Measurements from ENCODE around the gene DFFA. TPM values are rescaled to one million over a fixed set of nuclear protein-coding genes. Genes with fewer than 3 reads are reported as not detected.

The DFFA gene, protein sequence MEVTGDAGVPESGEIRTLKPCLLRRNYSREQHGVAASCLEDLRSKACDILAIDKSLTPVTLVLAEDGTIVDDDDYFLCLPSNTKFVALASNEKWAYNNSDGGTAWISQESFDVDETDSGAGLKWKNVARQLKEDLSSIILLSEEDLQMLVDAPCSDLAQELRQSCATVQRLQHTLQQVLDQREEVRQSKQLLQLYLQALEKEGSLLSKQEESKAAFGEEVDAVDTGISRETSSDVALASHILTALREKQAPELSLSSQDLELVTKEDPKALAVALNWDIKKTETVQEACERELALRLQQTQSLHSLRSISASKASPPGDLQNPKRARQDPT
- 42.8 and 43.1 TPM in 2 replicates for total RNA-seq

DNA sequence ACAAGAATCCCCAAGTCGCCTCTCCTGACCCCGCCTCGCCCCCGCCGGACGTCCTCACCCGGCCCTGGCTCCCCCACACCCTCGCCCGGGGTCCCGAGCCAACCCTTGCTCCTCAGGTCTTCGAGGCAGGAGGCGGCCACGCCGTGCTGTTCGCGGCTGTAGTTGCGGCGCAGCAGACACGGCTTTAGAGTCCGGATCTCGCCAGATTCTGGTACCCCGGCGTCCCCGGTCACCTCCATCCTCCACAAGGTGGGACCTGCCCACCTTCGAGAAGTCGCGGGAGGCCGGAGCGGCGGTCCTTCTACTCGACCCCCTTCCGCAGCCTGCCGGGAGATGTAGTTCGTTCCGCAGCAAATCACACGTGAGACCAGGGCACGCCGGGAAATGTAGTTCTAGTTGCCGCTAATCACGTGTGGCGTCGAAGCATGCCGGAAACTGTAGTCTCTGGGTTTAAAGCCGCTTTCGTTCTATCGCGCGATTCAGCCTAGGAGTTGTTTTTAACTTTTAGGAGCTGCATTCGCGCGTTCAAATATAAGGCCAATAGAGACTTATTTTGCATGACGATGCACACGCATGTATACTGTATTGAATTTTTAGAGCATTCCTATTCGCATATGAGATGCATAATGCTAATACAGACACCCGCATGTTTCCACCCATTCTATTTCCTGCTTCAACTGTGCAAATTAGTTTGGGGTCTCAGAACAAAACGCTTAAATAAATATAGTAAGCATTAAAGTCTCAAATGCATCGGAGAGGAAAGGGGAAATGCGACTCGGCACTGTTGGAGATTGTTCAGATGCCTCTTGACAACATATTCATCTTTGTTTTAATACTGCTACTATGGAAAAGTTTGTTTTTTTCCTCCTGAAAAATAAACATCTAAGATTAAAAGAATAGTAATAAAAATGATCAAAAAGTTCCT is at the start of gene DFFA:
Gene DFFA, minus strand, starts transcription at position 310 of the 925 bp plus-strand sequence. Its CDS starts 71 bp downstream, at position 239.

DNA sequence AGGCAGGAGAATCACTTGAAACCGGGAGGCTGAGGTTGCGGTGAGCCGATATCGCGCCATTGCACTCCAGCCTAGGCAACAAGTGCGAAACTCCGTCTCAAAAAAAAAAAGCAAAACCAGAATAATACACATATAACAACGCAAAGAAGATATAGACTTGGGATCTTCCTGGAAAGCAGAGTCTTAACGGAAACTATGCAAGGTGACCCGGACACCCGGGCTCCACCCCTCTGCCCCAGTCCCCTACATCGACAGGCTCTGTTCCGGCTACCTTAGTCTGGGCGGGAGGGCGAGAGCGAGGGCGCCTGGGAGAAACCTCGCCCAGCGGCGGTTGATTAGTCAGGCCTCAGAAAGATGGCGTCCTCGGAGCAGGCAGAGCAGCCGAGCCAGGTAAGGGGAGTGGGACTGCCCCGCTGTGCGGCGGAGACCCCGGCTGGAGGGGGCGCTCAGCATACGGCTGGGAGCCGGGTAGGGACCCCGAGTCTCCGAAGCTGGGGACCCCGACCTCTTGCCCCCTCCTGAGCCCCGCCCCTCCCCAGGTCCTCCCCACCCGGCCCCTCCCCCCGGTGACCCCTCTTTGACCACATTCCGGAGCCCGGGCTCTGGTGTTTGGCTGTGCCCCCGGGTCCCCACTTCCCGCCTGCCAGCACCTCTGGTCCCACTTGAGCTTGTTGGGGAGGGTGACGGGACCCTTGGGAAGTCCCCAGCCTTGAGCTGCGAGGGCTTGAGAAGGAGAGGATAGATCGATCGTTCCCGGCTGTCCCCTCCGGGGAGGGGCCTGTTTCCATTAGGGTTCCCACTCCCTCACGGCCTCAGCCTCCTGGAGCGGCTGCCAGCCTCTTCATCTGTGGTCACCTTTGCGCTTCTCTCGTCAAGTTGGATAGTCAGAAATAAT is 2.5 kb upstream of the DFFA start, which contains the start of gene PEX14:
Gene PEX14, plus strand, starts transcription at position 338 of the 895 bp plus-strand sequence. Its CDS starts 17 bp downstream, at position 355.

GRCh38 chr1:10449751-10450150 is 22.6 kb downstream of the DFFA start, which contains the start of gene CORT:
TSS of gene CORT (plus strand) at chr1:10450031. CDS start at chr1:10450224, 193 bp downstream.

DNA sequence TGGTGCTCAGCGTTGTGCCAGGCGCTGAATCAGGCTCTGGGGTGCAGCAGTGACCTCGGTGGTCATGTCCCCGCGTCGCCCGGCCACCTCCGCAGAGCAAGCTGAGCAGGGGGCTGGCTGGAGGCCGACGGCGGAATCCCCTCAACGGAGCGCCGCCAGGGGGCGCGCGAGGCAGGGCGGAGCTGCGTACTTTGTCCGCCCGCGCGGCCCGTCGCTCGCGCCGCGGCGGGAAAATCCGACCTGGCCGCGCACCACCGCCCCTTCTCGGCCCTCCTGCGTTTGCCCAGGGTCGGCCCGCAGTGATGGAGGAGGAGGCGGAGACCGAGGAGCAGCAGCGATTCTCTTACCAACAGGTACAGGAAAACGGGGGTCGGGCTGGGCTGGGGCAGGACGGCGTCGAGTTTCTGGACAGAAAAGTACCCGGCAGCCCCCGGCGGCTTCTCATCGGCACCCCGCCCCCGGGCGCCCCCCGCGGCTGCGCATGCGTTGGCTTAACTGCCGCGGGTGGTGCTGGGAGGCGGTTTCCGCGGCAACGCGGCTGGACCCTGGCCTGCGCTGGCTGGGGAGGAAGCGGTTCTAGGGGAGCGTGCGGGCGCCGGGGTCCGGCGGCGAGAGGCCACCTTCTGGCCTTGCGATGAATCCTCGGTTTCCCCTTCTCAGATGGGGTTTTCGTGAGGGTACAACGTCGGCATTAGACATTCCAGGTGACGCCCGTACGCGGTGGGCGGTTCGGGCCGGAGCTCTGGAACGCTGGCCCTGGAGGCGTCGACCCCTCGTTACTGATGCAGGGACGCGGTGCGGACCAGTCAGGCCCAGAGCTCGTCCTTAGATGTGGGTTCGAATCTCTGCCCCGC is 41.9 kb downstream of the DFFA start, which contains the start of gene CENPS:
Gene CENPS, plus strand, starts transcription at position 218 of the 854 bp plus-strand sequence. Its CDS starts 85 bp downstream, at position 303.

Other genes starting within 250 kb of the DFFA start
- 71.4 and 137 TPM in 2 replicates for gene PGD, start 73.5 kb downstream of the DFFA start, total RNA-seq
- 12.7 and 17.7 TPM in 2 replicates for gene CENPS, start 42.1 kb downstream of the DFFA start, total RNA-seq
- 0.12 and 0.13 TPM in 2 replicates for gene CORT, start 22.5 kb downstream of the DFFA start, total RNA-seq
- gene PEX14, start 2.4 kb upstream of the DFFA start, total RNA-seq = 11.2 and 13.9 TPM in 2 replicates

Data from aortic smooth muscle cell (primary cell).